Activated B cell treated with CpG ODN at 0.5 μM for 24 hours (primary cell): ENCODE measurements around the gene CLCNKA. TPM values are rescaled to one million over a fixed set of nuclear protein-coding genes. Genes with fewer than 3 reads are reported as not detected.

ENCODE experiments used
- ATAC-seq: fragments of 200-7000 bp; cut with Tn5 transposase; one replicate; pipeline ENCODE4 v1.10.0; 2021; ENCODE audit warnings: low read depth, mild to moderate bottlenecking, moderate library complexity
- CTCF ChIA-PET: fragments of 350-600 bp; sonication (Branson Sonifier 250); formaldehyde crosslinking; loops from one replicate; lab custom pipeline; 2021; ENCODE audit warnings: antibody characterized with exemption; lab: Charles Lee
- POLR2A ChIA-PET: fragments of 350-600 bp; sonication (Branson Sonifier 250); formaldehyde crosslinking; loops from one replicate; lab custom pipeline; 2021; ENCODE audit warnings: antibody characterized with exemption; lab: Charles Lee
- DNase-seq: peaks from one replicate; pipeline ENCODE4 v3.0.0; 2022
- H3K27ac Mint-ChIP-seq: one replicate; pipeline ENCODE4 v1.8.0; 2020; ENCODE audit warnings: mixed read lengths
- H3K27me3 Mint-ChIP-seq: one replicate; pipeline ENCODE4 v1.8.0; 2021; ENCODE audit warnings: mixed read lengths
- H3K36me3 Mint-ChIP-seq: one replicate; pipeline ENCODE4 v1.8.0; 2021; ENCODE audit warnings: low read depth, mixed read lengths
- H3K4me1 Mint-ChIP-seq: one replicate; pipeline ENCODE4 v1.8.0; 2021; ENCODE audit warnings: mixed read lengths
- H3K4me3 Mint-ChIP-seq: one replicate; pipeline ENCODE4 v1.8.0; 2020; ENCODE audit warnings: mild to moderate bottlenecking, mixed read lengths
- H3K9me3 Mint-ChIP-seq: one replicate; pipeline ENCODE4 v1.8.0; 2020; ENCODE audit warnings: mixed read lengths
- intact Hi-C: fragments of 100-400 bp; cut with micrococcal nuclease; formaldehyde crosslinking; loops from one replicate; pipeline ENCODE4 v1.15.1; 2024
- total RNA-seq: library from RNA; stranded (reverse); gene quantifications from 2 replicates; pipeline ENCODE4 v1.2.3, GENCODE V29; 2022
- TF ChIP-seq, protein P1 (sequence below): fragments of 200-600 bp; IDR thresholded peaks from one replicate; pipeline ENCODE4 v1.8.0; 2022; ENCODE audit warnings: antibody characterized with exemption, mild to moderate bottlenecking

CLCNKA gene
- total RNA-seq, result 0.24 TPM in 1 of 2 replicates, not detected in the other

DNA sequence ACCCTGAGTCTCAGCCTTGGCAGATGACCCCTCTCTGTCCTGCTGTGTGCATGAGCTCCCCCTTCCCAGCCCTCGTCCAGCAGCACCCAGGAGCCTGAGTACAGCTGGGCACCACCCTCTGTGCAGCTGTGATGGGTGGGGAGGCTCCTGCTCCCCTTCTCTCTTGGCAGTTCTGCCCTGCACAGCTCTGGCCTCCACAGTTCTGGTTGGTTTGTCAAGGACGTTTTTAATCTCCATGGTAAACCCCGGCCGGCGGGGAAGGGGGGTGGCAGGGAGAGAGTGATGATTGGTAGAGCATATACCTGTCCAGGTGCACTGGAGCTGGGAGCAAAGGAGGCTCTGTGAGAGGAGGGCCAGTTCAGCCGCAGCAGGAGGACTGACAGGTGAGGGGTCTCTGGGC is at the start of gene CLCNKA:
Gene CLCNKA, plus strand, starts transcription at position 356 of the 400 bp plus-strand sequence. CDS start 584 bp downstream, outside the sequence.
- no peak within 1 kb of the TSS for H3K27ac Mint-ChIP-seq
- ATAC-seq, result no peak
- peaks cover 7% of the 10 kb centered on the region for H3K27me3 Mint-ChIP-seq
- ChIA-PET POLR2A (no interaction called here), CTCF (no interaction called here)
- no peaks in the 10 kb centered on the region for H3K4me1 Mint-ChIP-seq
- H3K36me3 Mint-ChIP-seq, result no peaks in the 10 kb centered on the region
- H3K4me3 Mint-ChIP-seq, result no peak within 1 kb of the TSS
- no peak for DNase-seq
- TF ChIP-seq, protein P1, sequence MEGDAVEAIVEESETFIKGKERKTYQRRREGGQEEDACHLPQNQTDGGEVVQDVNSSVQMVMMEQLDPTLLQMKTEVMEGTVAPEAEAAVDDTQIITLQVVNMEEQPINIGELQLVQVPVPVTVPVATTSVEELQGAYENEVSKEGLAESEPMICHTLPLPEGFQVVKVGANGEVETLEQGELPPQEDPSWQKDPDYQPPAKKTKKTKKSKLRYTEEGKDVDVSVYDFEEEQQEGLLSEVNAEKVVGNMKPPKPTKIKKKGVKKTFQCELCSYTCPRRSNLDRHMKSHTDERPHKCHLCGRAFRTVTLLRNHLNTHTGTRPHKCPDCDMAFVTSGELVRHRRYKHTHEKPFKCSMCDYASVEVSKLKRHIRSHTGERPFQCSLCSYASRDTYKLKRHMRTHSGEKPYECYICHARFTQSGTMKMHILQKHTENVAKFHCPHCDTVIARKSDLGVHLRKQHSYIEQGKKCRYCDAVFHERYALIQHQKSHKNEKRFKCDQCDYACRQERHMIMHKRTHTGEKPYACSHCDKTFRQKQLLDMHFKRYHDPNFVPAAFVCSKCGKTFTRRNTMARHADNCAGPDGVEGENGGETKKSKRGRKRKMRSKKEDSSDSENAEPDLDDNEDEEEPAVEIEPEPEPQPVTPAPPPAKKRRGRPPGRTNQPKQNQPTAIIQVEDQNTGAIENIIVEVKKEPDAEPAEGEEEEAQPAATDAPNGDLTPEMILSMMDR, result no peak
- no peaks in the 10 kb centered on the region for H3K9me3 Mint-ChIP-seq
- intact Hi-C loops, result loop anchor here (1.0 kb wide), 1 partner anchor 22 kb away; the partner anchor contains the start of gene CLCNKB

DNA sequence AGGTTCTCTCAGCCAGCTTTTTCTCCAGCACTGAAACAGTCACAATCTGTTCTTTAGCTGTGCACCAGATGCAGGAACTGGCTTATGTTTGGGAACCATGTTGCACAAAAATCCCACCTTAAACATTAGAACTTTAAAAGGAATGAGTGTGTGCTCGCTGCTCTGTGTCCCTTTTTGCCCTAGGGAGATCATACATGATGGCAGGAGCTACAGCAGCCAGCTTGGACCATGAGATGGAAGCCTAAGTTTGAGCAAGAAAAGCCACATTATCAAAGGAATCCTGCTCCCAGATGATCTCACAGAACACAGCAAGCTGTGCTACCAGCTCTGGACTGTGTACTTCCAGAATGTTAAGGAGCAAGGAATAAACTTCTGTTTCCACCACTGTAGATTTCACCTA is 49.4 kb upstream of the CLCNKA start:
- CTCF ChIA-PET, result no interaction called here
- no peak overlapping the region for H3K4me3 Mint-ChIP-seq
- no peaks in the 10 kb centered on the region for H3K9me3 Mint-ChIP-seq
- ATAC-seq (no peak), DNase-seq (no peak)
- H3K36me3 Mint-ChIP-seq, result peaks cover 52% of the 10 kb centered on the region
- peaks cover 62% of the 10 kb centered on the region for H3K4me1 Mint-ChIP-seq
- intact Hi-C loops, result no loop called here
- no peak overlapping the region for H3K27ac Mint-ChIP-seq
- POLR2A ChIA-PET, result interaction anchor here (4.3 to 4.7 kb wide), 2 partner anchors 10 to 22 kb away, joined by 94 to 282 read pairs; no protein-coding TSS in a partner anchor
- no peaks in the 10 kb centered on the region for H3K27me3 Mint-ChIP-seq
- TF ChIP-seq, protein P1, result no peak

DNA sequence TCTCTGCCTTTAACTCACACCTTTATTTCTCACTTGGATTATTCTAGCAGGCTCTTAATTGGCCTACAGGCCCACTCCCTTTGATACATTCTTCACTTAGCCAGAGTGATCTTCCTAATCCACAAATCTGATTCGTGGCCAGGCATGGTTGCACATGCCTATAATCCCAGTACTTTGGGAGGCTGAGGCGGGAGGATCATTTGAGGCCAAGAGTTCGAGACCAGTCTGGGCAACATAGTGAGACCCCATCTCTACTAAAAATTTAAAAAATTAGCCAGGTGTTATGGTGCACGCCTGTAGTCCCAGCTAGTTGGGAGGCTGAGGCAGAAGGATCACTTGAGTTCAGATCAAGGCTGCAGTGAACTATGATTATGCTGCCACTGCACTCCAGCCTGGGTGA is 48.1 kb upstream of the CLCNKA start:
- ATAC-seq, result no peak
- peak overlapping the region; percentile 62 for H3K27ac Mint-ChIP-seq
- TF ChIP-seq, protein P1, result no peak
- peak overlapping the region; percentile 15 for H3K4me3 Mint-ChIP-seq
- DNase-seq, result no peak
- intact Hi-C loops, result loop anchor here (1.0 kb wide), 1 partner anchor 24 kb away; no protein-coding TSS in a partner anchor
- no peaks in the 10 kb centered on the region for H3K27me3 Mint-ChIP-seq
- H3K36me3 Mint-ChIP-seq, result peaks cover 43% of the 10 kb centered on the region
- H3K9me3 Mint-ChIP-seq, result no peaks in the 10 kb centered on the region
- H3K4me1 Mint-ChIP-seq, result peaks cover 50% of the 10 kb centered on the region
- ChIA-PET POLR2A (interaction anchor here (0.7 to 4.7 kb wide), 9 partner anchors 11 to 262 kb away, joined by 3 to 282 read pairs (median 7); partner anchors contain the start of gene SPEN), CTCF (interaction anchor here (3.2 kb wide), 1 partner anchor 24 kb away, joined by 22 read pairs; no protein-coding TSS in a partner anchor)

DNA sequence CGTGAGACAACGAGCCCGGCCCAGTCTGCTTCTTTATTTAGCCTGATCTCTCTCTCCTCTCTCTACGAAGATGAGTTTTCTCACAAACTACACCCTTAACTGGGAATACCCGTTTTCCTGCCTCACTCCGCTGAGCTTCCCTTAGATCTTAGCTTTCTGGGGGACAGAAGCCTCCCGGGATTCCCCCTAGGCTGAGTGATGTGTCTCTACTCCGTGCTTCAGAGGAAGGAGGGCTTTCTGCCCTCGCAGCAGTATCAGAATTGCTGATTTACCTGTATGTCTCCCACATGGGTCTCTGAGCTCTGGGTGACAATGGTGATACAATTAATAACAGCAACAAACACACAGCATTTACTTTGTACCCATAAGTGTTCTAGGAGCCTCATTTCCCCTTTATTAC is 47.0 kb upstream of the CLCNKA start:
- H3K4me1 Mint-ChIP-seq, result peaks cover 49% of the 10 kb centered on the region
- peak; percentile 41 for ATAC-seq
- TF ChIP-seq, protein P1, result no peak

DNA sequence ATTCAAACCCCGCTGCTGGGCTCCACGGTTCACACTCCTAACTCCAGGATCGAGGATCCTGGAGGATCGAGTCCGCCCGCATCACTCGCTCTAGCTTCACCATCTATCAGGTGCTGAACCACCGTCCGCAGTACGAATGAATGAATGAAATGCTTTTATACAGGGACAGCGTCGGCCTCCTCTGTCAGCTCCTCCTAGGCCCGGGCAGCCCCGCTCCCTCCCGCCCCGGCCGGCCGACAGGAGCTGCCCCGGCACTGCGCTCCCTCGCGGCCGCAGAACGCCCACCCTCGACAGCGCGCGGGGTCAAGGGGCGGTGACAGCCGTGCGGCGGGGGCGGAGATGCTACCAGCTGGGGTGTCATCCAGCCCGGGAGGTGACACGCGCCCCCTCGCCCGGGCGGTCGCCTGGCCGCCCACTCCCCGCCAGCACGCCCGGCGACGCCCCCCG is 46.5 kb upstream of the CLCNKA start:
- intact Hi-C loops, result loop anchor here (1.0 to 5.0 kb wide), 2 partner anchors 9 to 38 kb away; no protein-coding TSS in a partner anchor
- Mint-ChIP-seq H3K27me3 (no peaks in the 10 kb centered on the region), H3K9me3 (no peaks in the 10 kb centered on the region), H3K4me3 (peak overlapping the region; percentile 93), H3K4me1 (peaks cover 44% of the 10 kb centered on the region), H3K27ac (peak overlapping the region; percentile 96), H3K36me3 (peaks cover 31% of the 10 kb centered on the region)
- CTCF ChIA-PET, result interaction anchor here (1.5 to 3.2 kb wide), 5 partner anchors 12 to 184 kb away, joined by 3 to 22 read pairs (median 10); no protein-coding TSS in a partner anchor
- POLR2A ChIA-PET, result interaction anchor here (0.5 to 4.7 kb wide), 24 partner anchors 11 to 450 kb away, joined by 3 to 282 read pairs (median 4); partner anchors contain the start of genes SPEN, SRARP and SZRD1
- ATAC-seq, result peak; percentile 65
- no peak for DNase-seq
- TF ChIP-seq, protein P1, result no peak

More for the DNA sequence above, 47.0 kb upstream of the CLCNKA start:
- intact Hi-C loops, result loop anchor here (1.0 to 5.0 kb wide), 3 partner anchors 9 to 38 kb away; no protein-coding TSS in a partner anchor
- H3K4me3 Mint-ChIP-seq, result peak overlapping the region; percentile 93
- no peaks in the 10 kb centered on the region for H3K27me3 Mint-ChIP-seq
- peak overlapping the region; percentile 96 for H3K27ac Mint-ChIP-seq
- peaks cover 36% of the 10 kb centered on the region for H3K36me3 Mint-ChIP-seq
- H3K9me3 Mint-ChIP-seq, result no peaks in the 10 kb centered on the region
- ChIA-PET POLR2A (interaction anchor here (0.6 to 4.7 kb wide), 22 partner anchors 12 to 977 kb away, joined by 3 to 282 read pairs (median 6); partner anchors contain the start of genes SPEN, SRARP and SZRD1), CTCF (interaction anchor here (1.5 to 3.2 kb wide), 4 partner anchors 11 to 33 kb away, joined by 3 to 22 read pairs (median 14); no protein-coding TSS in a partner anchor)
- DNase-seq, result no peak
